HG03108 (cell line): Measurements from ENCODE around the gene CD7.

ENCODE experiments used
- ATAC-seq: cut with Tn5 transposase; IDR thresholded peaks from one replicate; pipeline ENCODE4 v1.9.1; 2021; ENCODE audit warnings: moderate library complexity; ENCODE audit not compliant: unreplicated experiment

Gene CD7

GRCh38 chr17:82266142-82266541 lies 51.3 kb downstream of the CD7 start:
- no peak for ATAC-seq
